Pancreas (tissue), 10 donors: ENCODE measurements around the gene KY. TPM values are rescaled to one million over a fixed set of nuclear protein-coding genes. Genes with fewer than 3 reads are reported as not detected.

Experiments
- ATAC-seq, 4 donors: fragments of 200-7000 bp; cut with Tn5 transposase; one replicate each; pipeline versions ENCODE4 v1.8.0 to v1.9.1; 2020; ENCODE audit warnings: mild to moderate bottlenecking in 4 of 4, moderate library complexity in 4 of 4
- DNase-seq, 6 donors: peaks; one replicate each; pipeline ENCODE4 v3.0.0-alpha.2; 2020
- FAIRE-seq: peaks from 2 replicates; lab custom pipeline; 2012; peaks lifted over from hg19 to GRCh38; lab: Jason Lieb, UNC
- H3K27ac ChIP-seq, 4 donors: fragments of 200-600 bp; sonication (generic); 1 replicate in 3 of 4; 2 replicates in 1 of 4; pipeline versions ENCODE4 v1.5.0 to v1.8.0; 2020
- H3K27me3 ChIP-seq, 4 donors: fragments of 200-600 bp; one replicate each; pipeline ENCODE4 v1.8.0; 2021
- H3K36me3 ChIP-seq, 3 donors: fragments of 200-600 bp; sonication (generic) in 1 of 3; one replicate each; pipeline versions ENCODE4 v1.5.0 to v1.8.0; 2020 to 2021
- H3K4me1 ChIP-seq, 3 donors: fragments of 200-600 bp; one replicate each; pipeline ENCODE4 v1.8.0; 2021
- H3K4me3 ChIP-seq, 4 donors: fragments of 200-600 bp; sonication (generic) in 2 of 4; one replicate each; pipeline versions ENCODE4 v1.5.0 to v1.8.0; 2020 to 2021
- H3K9me3 ChIP-seq, 4 donors: fragments of 200-600 bp; one replicate each; pipeline ENCODE4 v1.8.0; 2021
- CTCF ChIP-seq, 4 donors: fragments of 200-600 bp; sonication (generic) in 3 of 4; IDR thresholded peaks; one replicate each; pipeline versions ENCODE4 v1.5.0 to v1.8.0; 2021; ENCODE audit warnings: antibody characterized with exemption in 4 of 4
- WGBS, 2 donors: extraction: QIAGEN DNeasy Blood & Tissue Kit; methylation state at CpG; one replicate each; pipeline ENCODE4 v1.1.7; 2013; 5-methylcytosine and 5-hydroxymethylcytosine counted together
- intact Hi-C, 3 donors: fragments of 100-400 bp; cut with DNase I; formaldehyde crosslinking; loops; one replicate each; pipeline versions ENCODE4 v1.11.1 to v1.14.2; 2022
- polyA plus RNA-seq, 2 donors: library from polyadenylated mRNA; stranded (reverse); fragments of 200-250 nt; gene quantifications; one replicate each; pipeline ENCODE4 v1.2.3, GENCODE V29; 2013
- total RNA-seq, 6 donors: library from RNA; stranded (reverse); fragmentation: NEBNext Ultra II Directional in 4 of 6; extraction: Animal tissue kit (Norgen Biotek cat#: 25700) in 4 of 6; gene quantifications; one replicate each; pipeline versions ENCODE4 v1.2.1 to v1.2.4, GENCODE V29; 2021 to 2023
- donor health status: healthy with polysubstance abuse.
- donor health status: DM: no; HTN: no; CAD: no; lungs with moderate emphysema.
- donor health status: DM: no; HTN: no; CAD: no.
- donor health status: control.
- donor health status: control.
- donor health status: Bipolar disorder and iron deficiency.
- donor health status: DM: yes; HTN: yes; CAD: no.
- donor health status: DM: no; HTN: no; CAD: no.
- donor health status: DM: no; HTN: no; CAD: no.
- donor health status: DM: yes; HTN: yes; CAD: no.

KY gene
- total and polyA plus RNA-seq, 8 donors, result 0.04 to 0.42 (median 0.21) TPM; not detected in 2

- Histone ChIP-seq H3K4me1 (no peaks in the 10 kb centered on the region), H3K4me3 (no peak overlapping the region), H3K9me3 (no peaks in the 10 kb centered on the region), H3K27me3 (no peaks in the 10 kb centered on the region), H3K27ac (no peak overlapping the region), H3K36me3 (no peaks in the 10 kb centered on the region)
- intact Hi-C loops, result no loop called here
- FAIRE-seq (no peak), ATAC-seq (no peak), DNase-seq (peak in 1 of 6 donors; percentile 7)
- WGBS, 2 donors, result 86 to 92% methylated on average over 5 of the region's 5 CpGs
- no peak for TF ChIP-seq CTCF (IDR thresholded peaks at IDR 0.05)
Measured at GRCh38 chr3:134625885-134626741, 24.7 kb downstream of the KY start.

- 78 to 79% methylated on average over 8 of the region's 8 CpGs for WGBS, 2 donors
- H3K27me3 ChIP-seq, result no peaks in the 10 kb centered on the region
- intact Hi-C loops, result no loop called here
- no peaks in the 10 kb centered on the region for H3K4me1 ChIP-seq
- FAIRE-seq, result no peak
- no peak for ATAC-seq
- H3K4me3 ChIP-seq, result no peak overlapping the region
- H3K27ac ChIP-seq, result no peak overlapping the region
- TF ChIP-seq CTCF (IDR thresholded peaks at IDR 0.05), result no peak
- peak in 1 of 6 donors; percentile 8 for DNase-seq
- no peaks in the 10 kb centered on the region for H3K36me3 ChIP-seq
- no peaks in the 10 kb centered on the region for H3K9me3 ChIP-seq
Measured at GRCh38 chr3:134625462-134625861, 25.4 kb downstream of the KY start.

GRCh38 chr3:134624537-134625287 lies 26.1 kb downstream of the KY start:
- no peak overlapping the region for H3K27ac ChIP-seq
- WGBS, 2 donors, result 86 to 89% methylated on average over 5 of the region's 5 CpGs
- H3K4me1 ChIP-seq, result no peaks in the 10 kb centered on the region
- ATAC-seq (no peak), DNase-seq (peak in 1 of 6 donors; percentile 3), FAIRE-seq (no peak)
- no peak overlapping the region for H3K4me3 ChIP-seq
- intact Hi-C loops, result no loop called here
- no peaks in the 10 kb centered on the region for H3K27me3 ChIP-seq
- H3K9me3 ChIP-seq, result no peaks in the 10 kb centered on the region
- no peak for TF ChIP-seq CTCF (IDR thresholded peaks at IDR 0.05)
- H3K36me3 ChIP-seq, result no peaks in the 10 kb centered on the region

DNA sequence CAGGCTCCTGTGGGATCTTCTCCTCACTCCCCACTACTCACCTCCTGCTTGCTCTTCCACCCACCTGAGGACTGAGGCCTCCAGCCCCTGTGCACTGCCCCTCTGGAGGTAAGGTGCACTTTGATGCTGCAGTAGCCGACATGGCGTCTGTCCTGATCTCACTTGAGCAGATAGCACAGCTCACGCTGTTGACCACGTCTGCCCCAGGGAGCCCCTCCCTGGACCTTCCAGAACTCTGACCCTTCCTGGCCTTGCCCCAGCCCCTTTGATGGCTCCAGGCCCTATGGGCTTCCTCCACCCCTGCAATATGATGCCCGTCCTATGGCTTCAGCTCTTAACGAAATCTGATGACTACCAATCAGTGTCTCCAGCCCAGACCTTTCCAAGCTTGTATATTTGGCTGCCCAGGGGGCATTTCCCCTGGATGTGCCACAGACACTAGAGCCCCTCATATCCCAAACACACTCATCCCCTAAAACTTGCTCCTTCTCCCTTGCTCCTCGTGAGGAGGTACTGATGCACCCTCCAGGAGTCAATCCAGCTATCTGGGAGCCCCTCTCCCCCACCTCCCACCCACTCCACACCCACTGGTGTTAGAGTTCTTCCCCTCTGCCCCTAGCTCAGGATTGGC lies 27.1 kb downstream of the KY start:
- 86 to 91% methylated on average over 7 of the region's 7 CpGs for WGBS, 2 donors

More for the DNA sequence above, 27.1 kb downstream of the KY start:
- no peaks in the 10 kb centered on the region for H3K27me3 ChIP-seq
- intact Hi-C loops, result no loop called here
- H3K4me1 ChIP-seq, result no peaks in the 10 kb centered on the region
- no peak overlapping the region for H3K27ac ChIP-seq
- TF ChIP-seq CTCF (IDR thresholded peaks at IDR 0.05), result no peak
- no peaks in the 10 kb centered on the region for H3K9me3 ChIP-seq
- H3K36me3 ChIP-seq, result no peaks in the 10 kb centered on the region
- ATAC-seq (no peak), FAIRE-seq (no peak), DNase-seq (peak in 1 of 6 donors; percentile 5)
- H3K4me3 ChIP-seq, result no peak overlapping the region
